Natural killer cell (primary cell): ENCODE data around the gene KLHL22. TPM values are rescaled to one million over a fixed set of nuclear protein-coding genes. Genes with fewer than 3 reads are reported as not detected.

ENCODE experiments used
- ATAC-seq, 3 donors: fragments of 150-1000 bp in 2 of 3; fragments of 200-7000 bp in 1 of 3; cut with Tn5 transposase; 1 replicate in 1 of 3; 2 replicates in 2 of 3; pipeline ENCODE4 v1.10.0; 2021; ENCODE audit warnings: mild to moderate bottlenecking in 2 of 3, moderate library complexity in 2 of 3
- DNase-seq, 2 donors: peaks; one replicate each; pipeline versions ENCODE4 v3.0.0 to v3.0.0-alpha.2; 2013 to 2021; ENCODE audit warnings: mixed read lengths in 1 of 2
- H3K27ac ChIP-seq: one replicate; pipeline ENCODE4 v1.5.1; 2013; ENCODE audit warnings: mild to moderate bottlenecking, low read length
- H3K27me3 ChIP-seq: one replicate; pipeline ENCODE4 v1.6.1; 2013; ENCODE audit warnings: low read length; ENCODE audit not compliant: control insufficient read depth, insufficient read depth
- H3K36me3 ChIP-seq: one replicate; pipeline ENCODE4 v1.6.1; 2013; ENCODE audit warnings: low read length; ENCODE audit not compliant: control insufficient read depth, insufficient read depth
- H3K4me1 ChIP-seq: one replicate; pipeline ENCODE4 v1.6.1; 2013; ENCODE audit warnings: low read length; ENCODE audit not compliant: control insufficient read depth, insufficient read depth
- H3K4me3 ChIP-seq: one replicate; pipeline ENCODE4 v1.5.1; 2013; ENCODE audit warnings: low read length
- H3K9me3 ChIP-seq: one replicate; pipeline ENCODE4 v1.6.1; 2013; ENCODE audit warnings: low read length; ENCODE audit not compliant: control insufficient read depth, insufficient read depth
- H3K27ac Mint-ChIP-seq, 2 donors: one replicate each; pipeline ENCODE4 v1.8.0; 2022; ENCODE audit warnings: mild to moderate bottlenecking in 2 of 2, mixed read lengths in 2 of 2, moderate library complexity in 1 of 2
- H3K27me3 Mint-ChIP-seq, 2 donors: one replicate each; pipeline ENCODE4 v1.8.0; 2022; ENCODE audit warnings: low read depth in 2 of 2, mixed read lengths in 2 of 2
- H3K36me3 Mint-ChIP-seq: one replicate; pipeline ENCODE4 v1.8.0; 2022; ENCODE audit warnings: mixed read lengths
- H3K4me1 Mint-ChIP-seq, 2 donors: one replicate each; pipeline ENCODE4 v1.8.0; 2022; ENCODE audit warnings: mixed read lengths in 2 of 2
- H3K4me3 Mint-ChIP-seq: one replicate; pipeline ENCODE4 v1.8.0; 2022; ENCODE audit warnings: mild to moderate bottlenecking, moderate library complexity, mixed read lengths
- H3K9me3 Mint-ChIP-seq, 2 donors: one replicate each; pipeline ENCODE4 v1.8.0; 2022; ENCODE audit warnings: mixed read lengths in 2 of 2
- CTCF ChIP-seq: fragments of 200-600 bp; IDR thresholded peaks from one replicate; pipeline ENCODE4 v1.8.0; 2022; ENCODE audit warnings: antibody characterized with exemption
- whole genome bisulfite sequencing: methylation state at CpG from one replicate; pipeline ENCODE4 v1.1.7; 2013; ENCODE audit warnings: missing lambda C conversion rate; ENCODE audit not compliant: insufficient coverage; 5-methylcytosine and 5-hydroxymethylcytosine counted together
- intact Hi-C: fragments of 100-400 bp; cut with micrococcal nuclease; formaldehyde crosslinking; loops from one replicate; pipeline ENCODE4 v1.14.2; 2022
- total RNA-seq, 4 donors: library from RNA; stranded (reverse); fragments of 120-200 nt in 1 of 4; gene quantifications; one replicate each; pipeline versions ENCODE4 v1.2.3 to v1.2.4, GENCODE V29; 2013 to 2022

The KLHL22 gene
- total RNA-seq, 3 donors from 2014 or later (not counting 1 experiment from before 2014, with no cell fraction given), result 26.5 to 53.0 (median 31.0) TPM

GRCh38 chr22:20401376-20402014 lies 94.1 kb downstream of the KLHL22 start:
- peaks cover 18% of the 10 kb centered on the region for H3K36me3 ChIP-seq
- no peaks in the 10 kb centered on the region for H3K9me3 ChIP-seq
- Mint-ChIP-seq H3K4me3 (no peak overlapping the region), H3K4me1 (peaks cover 24 to 42% of the 10 kb centered on the region in 2 donors), H3K27ac (peak overlapping the region in 1 of 2 donors; percentile 45), H3K36me3 (no peaks in the 10 kb centered on the region), H3K9me3 (peaks cover 0 to 4% of the 10 kb centered on the region in 2 donors), H3K27me3 (no peaks in the 10 kb centered on the region)
- DNase-seq (no peak), ATAC-seq (no peak)
- H3K27me3 ChIP-seq, result no peaks in the 10 kb centered on the region
- TF ChIP-seq CTCF, result no peak
- WGBS, result 97% methylated on average over 13 of the region's 13 CpGs
- no peak overlapping the region for H3K4me3 ChIP-seq
- intact Hi-C loops, result no loop called here
- H3K4me1 ChIP-seq, result peaks cover 35% of the 10 kb centered on the region
- H3K27ac ChIP-seq, result no peak overlapping the region

- no peak for ATAC-seq
- no peaks in the 10 kb centered on the region for H3K27me3 Mint-ChIP-seq
- no peak for DNase-seq
- Histone ChIP-seq H3K4me3 (no peak overlapping the region), H3K27ac (no peak overlapping the region), H3K36me3 (peaks cover 11% of the 10 kb centered on the region), H3K9me3 (no peaks in the 10 kb centered on the region), H3K4me1 (peaks cover 35% of the 10 kb centered on the region), H3K27me3 (no peaks in the 10 kb centered on the region)
- 94% methylated on average over 15 of the region's 15 CpGs for WGBS
- no peak overlapping the region for H3K27ac Mint-ChIP-seq
- peaks cover 0 to 4% of the 10 kb centered on the region in 2 donors for H3K9me3 Mint-ChIP-seq
- H3K36me3 Mint-ChIP-seq, result no peaks in the 10 kb centered on the region
- intact Hi-C loops, result no loop called here
- TF ChIP-seq CTCF, result no peak
- H3K4me1 Mint-ChIP-seq, result peaks cover 32 to 49% of the 10 kb centered on the region in 2 donors
- H3K4me3 Mint-ChIP-seq, result no peak overlapping the region
Observed at GRCh38 chr22:20400606-20401375, 94.8 kb downstream of the KLHL22 start.

- Mint-ChIP-seq H3K27ac (peak overlapping the region in 1 of 2 donors; percentile 6), H3K4me1 (peaks cover 39 to 56% of the 10 kb centered on the region in 2 donors), H3K9me3 (peaks cover 0 to 4% of the 10 kb centered on the region in 2 donors), H3K4me3 (no peak overlapping the region), H3K27me3 (no peaks in the 10 kb centered on the region), H3K36me3 (no peaks in the 10 kb centered on the region)
- Histone ChIP-seq H3K36me3 (peaks cover 9% of the 10 kb centered on the region), H3K9me3 (no peaks in the 10 kb centered on the region), H3K27ac (no peak overlapping the region), H3K4me1 (peaks cover 42% of the 10 kb centered on the region), H3K4me3 (no peak overlapping the region), H3K27me3 (no peaks in the 10 kb centered on the region)
- no peak for ATAC-seq
- TF ChIP-seq CTCF, result no peak
- DNase-seq, result no peak
- intact Hi-C loops, result no loop called here
- WGBS, result 59% methylated on average over 2 of the region's 4 CpGs
Observed at GRCh38 chr22:20399866-20400605, 95.6 kb downstream of the KLHL22 start.
